ENCODE results near the gene RAD51C.
"Not testable (repeated sequence)": the region's sequence is repeated elsewhere in the genome, so short reads cannot be mapped to it uniquely, and the experiment has no call there.

Gene RAD51C

GRCh38 chr17:58692239-58693055, at the start of gene RAD51C:
Gene RAD51C, plus strand, starts transcription at chr17:58692602. Its CDS starts 42 bp downstream, at chr17:58692644.
- peak; percentile 81 to 83 for DNase-seq (ENCODE audit: low read depth in 2 of 2)

GRCh38 chr17:58643147-58643546, 49.3 kb upstream of the RAD51C start:
- DNase-seq (ENCODE audit: low read depth in 2 of 2) = no peak

GRCh38 chr17:58648236-58648635, 44.2 kb upstream of the RAD51C start:
- DNase-seq (ENCODE audit: low read depth in 2 of 2) = no peak

- DNase-seq (ENCODE audit: low read depth in 2 of 2) = not testable (repeated sequence)
These were observed 34.2 kb upstream of the RAD51C start for GRCh38 chr17:58657962-58658803.

GRCh38 chr17:58658804-58659713, 33.3 kb upstream of the RAD51C start:
- DNase-seq (ENCODE audit: low read depth in 2 of 2) = peak; percentile 39 to 58

GRCh38 chr17:58659714-58660084, 32.7 kb upstream of the RAD51C start:
- DNase-seq (ENCODE audit: low read depth in 2 of 2) = not testable (repeated sequence)

GRCh38 chr17:58660621-58661020, 31.8 kb upstream of the RAD51C start:
- no peak for DNase-seq (ENCODE audit: low read depth in 2 of 2)

- DNase-seq (ENCODE audit: low read depth in 2 of 2) = no peak
These were observed 30.9 kb upstream of the RAD51C start for GRCh38 chr17:58661499-58661898.

- no peak for DNase-seq (ENCODE audit: low read depth in 2 of 2)
These were observed 28.1 kb upstream of the RAD51C start for GRCh38 chr17:58664302-58664701.

- DNase-seq (ENCODE audit: low read depth in 2 of 2) = no peak
These were observed 26.2 kb upstream of the RAD51C start for GRCh38 chr17:58665946-58666857.

- peak in 1 of 2 donors; percentile 9 for DNase-seq (ENCODE audit: low read depth in 2 of 2)
These were observed 25.5 kb upstream of the RAD51C start for GRCh38 chr17:58666858-58667267.

GRCh38 chr17:58667934-58668597, 24.3 kb upstream of the RAD51C start:
- DNase-seq (ENCODE audit: low read depth in 2 of 2) = no peak

GRCh38 chr17:58668598-58668935, 23.8 kb upstream of the RAD51C start:
- DNase-seq (ENCODE audit: low read depth in 2 of 2) = no peak

- no peak for DNase-seq (ENCODE audit: low read depth in 2 of 2)
These were observed 22.5 kb upstream of the RAD51C start for GRCh38 chr17:58669853-58670252.

- no peak for DNase-seq (ENCODE audit: low read depth in 2 of 2)
These were observed 20.4 kb upstream of the RAD51C start for GRCh38 chr17:58671969-58672368.

GRCh38 chr17:58677194-58677880, 15.1 kb upstream of the RAD51C start:
- no peak for DNase-seq (ENCODE audit: low read depth in 2 of 2)

GRCh38 chr17:58678287-58678686, 14.1 kb upstream of the RAD51C start:
- not testable (repeated sequence) for DNase-seq (ENCODE audit: low read depth in 2 of 2)

- DNase-seq (ENCODE audit: low read depth in 2 of 2) = no peak
These were observed 13.0 kb upstream of the RAD51C start for GRCh38 chr17:58679263-58680037.

GRCh38 chr17:58680038-58680369, 12.4 kb upstream of the RAD51C start:
- no peak for DNase-seq (ENCODE audit: low read depth in 2 of 2)

Measured in stimulated activated CD8-positive, alpha-beta memory T cell treated with anti-CD3 and anti-CD28 coated beads, Interleukin-2, amount 100 ng/mL, for 48 hours (primary cell).